A549 (cell line): ENCODE data around the gene VPS72. TPM values are rescaled to one million over a fixed set of nuclear protein-coding genes. Genes with fewer than 3 reads are reported as not detected.

Experiments used
- ATAC-seq, 2 experiments: fragments of 200-7000 bp in 1 of 2; fragments of >200 bp in 1 of 2; cut with Nextera tagmentation in 1 of 2; cut with Tn5 transposase in 1 of 2; 3 replicates each; pipeline versions ENCODE4 v1.8.0 to v1.9.1; 2018 to 2020; ENCODE audit warnings: mild to moderate bottlenecking in 1 of 2, moderate library complexity in 1 of 2
- CTCF ChIA-PET: fragments of 300-600 bp; sonication (Branson Sonifier 250); formaldehyde crosslinking; extraction: SDS; loops from one replicate; lab custom pipeline; 2021; ENCODE audit warnings: antibody characterized with exemption, inconsistent platforms; lab: Yijun Ruan, JAX
- POLR2A ChIA-PET: fragments of 350-600 bp; formaldehyde crosslinking; extraction: SDS; loops from one replicate; lab custom pipeline; 2021; ENCODE audit warnings: antibody characterized with exemption, inconsistent platforms; lab: Yijun Ruan, JAX
- DNase-seq, 2 experiments: peaks; one replicate each; pipeline versions ENCODE4 v3.0.0 to v3.0.0-alpha.2; 2011 to 2016; ENCODE audit warnings: low read depth in 1 of 2, low spot score in 1 of 2
- FAIRE-seq: peaks from 2 replicates; lab custom pipeline; 2011; peaks lifted over from hg19 to GRCh38; lab: Jason Lieb, UNC
- H3K27ac ChIP-seq, 2 experiments: fragments of >200 bp; sonication (Bioruptor Twin); formaldehyde crosslinking; 3 replicates each; pipeline ENCODE4 v1.5.1; 2016 to 2017
- H3K4me1 ChIP-seq: fragments of >200 bp; sonication (Bioruptor Twin); formaldehyde crosslinking; 3 replicates; pipeline ENCODE4 v1.6.1; 2016
- H3K4me2 ChIP-seq: fragments of >200 bp; sonication (Bioruptor Twin); formaldehyde crosslinking; 3 replicates; pipeline ENCODE4 v1.6.1; 2016
- H3K4me3 ChIP-seq: fragments of >200 bp; sonication (Bioruptor Twin); formaldehyde crosslinking; 3 replicates; pipeline ENCODE4 v1.5.1; 2016
- H3K9me3 ChIP-seq: fragments of >200 bp; sonication (Bioruptor Twin); formaldehyde crosslinking; 3 replicates; pipeline ENCODE4 v1.6.1; 2016
- CEBPB ChIP-seq, 2 experiments: fragments of >200 bp in 1 of 2; sonication (Bioruptor Twin) in 1 of 2; formaldehyde crosslinking in 1 of 2; IDR thresholded peaks; 2 replicates each; pipeline ENCODE4 v1.6.1; 2012 to 2016
- CHD2 ChIP-seq: fragments of 150-350 bp; IDR thresholded peaks from 2 replicates; pipeline ENCODE4 v1.6.1; 2014; ENCODE audit warnings: low read length; ENCODE audit not compliant: partially characterized antibody
- CHD4 ChIP-seq: fragments of 200-600 bp; sonication (generic); IDR thresholded peaks from 2 replicates; pipeline ENCODE4 v1.6.1; 2016; ENCODE audit warnings: antibody characterized with exemption, mild to moderate bottlenecking, borderline replicate concordance
- EHF ChIP-seq: fragments of 250-450 bp; sonication (Bioruptor Pico); IDR thresholded peaks from 2 replicates; pipeline ENCODE4 v1.5.0; 2020; ENCODE audit warnings: mild to moderate bottlenecking
- EHMT2 ChIP-seq: fragments of 200-600 bp; sonication (generic); IDR thresholded peaks from 2 replicates; pipeline ENCODE4 v1.6.1; 2016; ENCODE audit warnings: antibody characterized with exemption, low read depth, mild to moderate bottlenecking, moderate library complexity
- ESRRA ChIP-seq: fragments of 150-350 bp; IDR thresholded peaks from 2 replicates; pipeline ENCODE4 v1.6.1; 2014; ENCODE audit warnings: mild to moderate bottlenecking, low read length, borderline replicate concordance
- FOXS1 ChIP-seq: fragments of 250-450 bp; sonication (Bioruptor Pico); IDR thresholded peaks from 2 replicates; pipeline ENCODE4 v1.5.0; 2020; ENCODE audit warnings: mild to moderate bottlenecking, moderate library complexity
- HDAC2 ChIP-seq: fragments of 200-600 bp; sonication (generic); IDR thresholded peaks from 2 replicates; pipeline ENCODE4 v1.6.1; 2016
- JUN ChIP-seq, 2 experiments: fragments of >200 bp; sonication (Bioruptor Twin); formaldehyde crosslinking; IDR thresholded peaks; 2 replicates in 1 of 2; 3 replicates in 1 of 2; pipeline ENCODE4 v1.6.1; 2016 to 2017
- JUNB ChIP-seq: fragments of >200 bp; sonication (Bioruptor Twin); formaldehyde crosslinking; IDR thresholded peaks from 2 replicates; pipeline ENCODE4 v1.6.1; 2016
- MAFK ChIP-seq: fragments of 450-650 bp; IDR thresholded peaks from 2 replicates; pipeline ENCODE4 v1.6.1; 2014; ENCODE audit not compliant: partially characterized antibody
- MAZ ChIP-seq: fragments of 150-350 bp; IDR thresholded peaks from 2 replicates; pipeline ENCODE4 v1.6.1; 2014; ENCODE audit warnings: antibody characterized with exemption, low read depth, low read length, borderline replicate concordance
- PHF8 ChIP-seq: fragments of 200-600 bp; sonication (generic); IDR thresholded peaks from 2 replicates; pipeline ENCODE4 v1.6.1; 2016; ENCODE audit warnings: low read depth, mild to moderate bottlenecking, antibody characterized with exemption, moderate library complexity, borderline replicate concordance
- POLR2A ChIP-seq: IDR thresholded peaks from 2 replicates; pipeline ENCODE4 v1.6.1; 2012; ENCODE audit warnings: mild to moderate bottlenecking, low read length
- POLR2AphosphoS2 ChIP-seq: conservative IDR thresholded peaks from 2 replicates; pipeline ENCODE4 v1.6.1; 2012; ENCODE audit warnings: low read length, improper control_type of control experiment, inconsistent platforms
- RARB ChIP-seq: fragments of 250-450 bp; sonication (Bioruptor Pico); IDR thresholded peaks from 2 replicates; pipeline ENCODE4 v1.8.0; 2021; ENCODE audit warnings: mild to moderate bottlenecking, moderate library complexity
- RNF2 ChIP-seq: fragments of 200-600 bp; sonication (generic); IDR thresholded peaks from 2 replicates; pipeline ENCODE4 v1.6.1; 2016; ENCODE audit warnings: low read depth, mild to moderate bottlenecking, antibody characterized with exemption, moderate library complexity, borderline replicate concordance
- TP53 ChIP-seq: fragments of 250-450 bp; sonication (Bioruptor Pico); IDR thresholded peaks from 2 replicates; pipeline ENCODE4 v1.5.0; 2021; ENCODE audit warnings: mild to moderate bottlenecking, moderate library complexity
- ZC3H11A ChIP-seq: fragments of 450-650 bp; IDR thresholded peaks from 2 replicates; pipeline ENCODE4 v1.6.1; 2014; ENCODE audit warnings: antibody characterized with exemption, mild to moderate bottlenecking
- ZFP36 ChIP-seq: fragments of 450-650 bp; IDR thresholded peaks from 2 replicates; pipeline ENCODE4 v1.6.1; 2014; ENCODE audit warnings: borderline replicate concordance; ENCODE audit not compliant: partially characterized antibody
- ZSCAN20 ChIP-seq: fragments of 250-450 bp; sonication (Bioruptor Pico); IDR thresholded peaks from 2 replicates; pipeline ENCODE4 v1.8.0; 2022; ENCODE audit warnings: mild to moderate bottlenecking, moderate library complexity
- WGBS: methylation state at CpG from one replicate; pipeline ENCODE4 v1.1.6; 2017; ENCODE audit errors: missing lambda C conversion rate; 5-methylcytosine and 5-hydroxymethylcytosine counted together
- polyA plus RNA-seq, 4 experiments: library from polyadenylated mRNA; depleted of rRNA in 3 of 4; stranded (reverse); fragments of >200 nt; fragmentation: RNase III in 1 of 4; extraction: RNeasy Plus Mini Kit Qiagen cat#74134 plus additional on column Dnase treatment in 1 of 4; gene quantifications; 2 replicates in 3 of 4; 3 replicates in 1 of 4; pipeline ENCODE4 v1.2.3, GENCODE V29; 2011 to 2017
- TF ChIP-seq, protein P1 (sequence below): fragments of >200 bp; sonication (Bioruptor Twin); formaldehyde crosslinking; IDR thresholded peaks from 3 replicates; pipeline ENCODE4 v1.5.1; 2016
- TF ChIP-seq, protein P2 (sequence below): fragments of >200 bp; sonication (Bioruptor Twin); formaldehyde crosslinking; IDR thresholded peaks from 2 replicates; pipeline ENCODE4 v1.6.1; 2016
- TF ChIP-seq, protein P3 (sequence below): fragments of 200-600 bp; sonication (generic); IDR thresholded peaks from 2 replicates; pipeline ENCODE4 v1.6.1; 2016; ENCODE audit warnings: antibody characterized with exemption, mild to moderate bottlenecking, moderate library complexity
- TF ChIP-seq, protein P4 (sequence below): fragments of 450-650 bp; IDR thresholded peaks from 2 replicates; pipeline ENCODE4 v1.6.1; 2014; ENCODE audit warnings: antibody characterized with exemption
- TF ChIP-seq, protein P5 (sequence below): fragments of 250-450 bp; sonication (Bioruptor Pico); IDR thresholded peaks from 2 replicates; pipeline ENCODE4 v1.5.0; 2021; ENCODE audit warnings: mild to moderate bottlenecking, moderate library complexity, borderline replicate concordance
- TF ChIP-seq, protein P6 (sequence below): IDR thresholded peaks from 2 replicates; pipeline ENCODE4 v1.6.1; 2012

The VPS72 gene
- polyA plus RNA-seq, 2 of the 4 experiments (the other 2 are of a cell fraction) = 50.8 to 81.2 TPM

DNA sequence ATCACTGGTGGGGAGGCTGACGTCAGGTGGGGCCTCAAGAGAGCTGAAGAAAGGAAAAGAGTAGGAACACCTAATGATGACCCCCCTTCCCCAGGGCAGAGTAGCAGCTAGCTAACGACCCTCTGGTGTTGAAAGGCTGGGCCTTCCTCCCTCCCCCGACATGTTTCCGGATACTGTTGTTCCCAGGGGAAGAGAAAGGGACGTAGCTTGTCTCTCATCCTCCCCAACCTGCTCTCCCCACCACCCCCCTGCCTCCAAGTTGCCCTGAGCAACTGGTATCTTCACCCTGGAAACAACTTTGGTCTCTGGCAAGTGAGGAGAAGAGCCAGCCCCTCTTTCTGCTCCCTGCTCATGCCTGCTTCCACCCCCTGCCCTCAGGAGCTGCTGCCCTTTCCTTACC, 46.0 kb downstream of the VPS72 start (continued):
- no peak for TF ChIP-seq PHF8
- TF ChIP-seq MAZ = no peak

DNA sequence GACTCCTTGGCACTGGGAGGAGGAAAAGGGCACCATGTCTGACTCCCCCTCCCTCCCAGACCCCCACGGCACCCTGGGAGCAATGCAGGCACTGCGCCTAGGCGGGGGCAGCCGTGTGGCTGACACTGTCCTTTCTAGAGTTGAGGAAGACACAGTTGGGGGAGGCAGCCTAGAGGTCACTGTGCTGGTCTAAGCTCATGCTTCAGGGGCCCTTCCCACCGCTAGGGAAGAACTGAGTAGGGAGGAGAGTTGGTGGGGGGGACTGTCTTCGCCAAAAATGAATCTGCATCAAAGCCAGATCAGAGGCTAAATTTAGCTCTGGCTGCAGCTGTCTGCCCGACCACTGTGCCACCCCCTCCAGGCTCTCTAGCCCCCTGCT, 47.0 kb downstream of the VPS72 start:
- no peak overlapping the region for H3K4me2 ChIP-seq
- no peak overlapping the region for H3K27ac ChIP-seq
- peaks cover 10% of the 10 kb centered on the region; the same call in 2 of the 3 replicates for H3K4me1 ChIP-seq
- ChIA-PET CTCF (interaction anchor here (1.0 to 4.6 kb wide), 4 partner anchors 10 to 57 kb away, joined by 3 to 37 read pairs (median 4); partner anchors contain the start of gene TNFAIP8L2), POLR2A (no interaction called here)
- FAIRE-seq (no peak), ATAC-seq (no peak), DNase-seq (no peak)
- H3K9me3 ChIP-seq = no peaks in the 10 kb centered on the region
- 81% methylated on average over 7 of the region's 7 CpGs for WGBS
- TF ChIP-seq EHMT2 (no peak), FOXS1 (CRISPR knock-in tag) (no peak), ZFP36 (no peak), ESRRA (no peak), MAFK (no peak), POLR2A (no peak), POLR2AphosphoS2 (no peak)
- no peak overlapping the region for H3K4me3 ChIP-seq

DNA sequence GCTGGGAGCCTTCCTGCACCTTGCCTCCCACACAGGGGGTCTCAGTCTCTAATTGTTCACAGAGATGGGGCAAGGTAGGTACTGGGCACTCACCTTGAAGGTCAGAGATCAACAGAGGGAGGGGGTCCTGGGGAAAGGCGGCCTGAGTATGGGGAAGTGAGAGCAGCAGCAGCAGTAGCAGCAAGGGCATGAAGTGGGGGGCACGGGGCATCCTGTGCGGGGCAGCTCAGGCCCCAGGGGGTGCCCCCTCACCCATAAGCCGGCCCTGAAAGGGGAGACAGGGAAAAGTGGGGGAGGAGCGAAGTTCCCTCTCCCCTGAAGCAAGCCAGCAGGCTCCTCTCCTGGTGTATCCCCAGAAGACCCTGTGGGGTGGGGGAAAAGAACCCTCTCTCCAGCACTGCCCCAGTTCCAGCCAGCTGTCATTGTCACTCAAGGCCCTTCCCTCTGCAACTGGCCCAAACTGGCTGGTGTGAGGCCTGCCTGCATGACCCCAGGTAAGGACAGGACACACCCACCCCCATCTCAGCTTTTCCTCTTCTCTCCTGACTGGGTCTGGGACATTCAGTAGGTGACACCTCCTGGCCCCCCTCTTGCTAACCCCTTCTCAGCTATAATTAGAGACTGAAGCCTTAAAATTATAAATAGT, 47.5 kb downstream of the VPS72 start:
- ChIA-PET CTCF (interaction anchor here (1.0 to 4.6 kb wide), 5 partner anchors 8 to 43 kb away, joined by 3 to 37 read pairs (median 6); partner anchors contain the start of gene TNFAIP8L2), POLR2A (no interaction called here)

More for the DNA sequence above, 47.5 kb downstream of the VPS72 start:
- Histone ChIP-seq H3K4me1 (peaks cover 10% of the 10 kb centered on the region; the same call in 2 of the 3 replicates), H3K4me3 (no peak overlapping the region), H3K27ac (no peak overlapping the region), H3K4me2 (no peak overlapping the region), H3K9me3 (no peaks in the 10 kb centered on the region)
- no peak for ATAC-seq
- TF ChIP-seq, protein P1, sequence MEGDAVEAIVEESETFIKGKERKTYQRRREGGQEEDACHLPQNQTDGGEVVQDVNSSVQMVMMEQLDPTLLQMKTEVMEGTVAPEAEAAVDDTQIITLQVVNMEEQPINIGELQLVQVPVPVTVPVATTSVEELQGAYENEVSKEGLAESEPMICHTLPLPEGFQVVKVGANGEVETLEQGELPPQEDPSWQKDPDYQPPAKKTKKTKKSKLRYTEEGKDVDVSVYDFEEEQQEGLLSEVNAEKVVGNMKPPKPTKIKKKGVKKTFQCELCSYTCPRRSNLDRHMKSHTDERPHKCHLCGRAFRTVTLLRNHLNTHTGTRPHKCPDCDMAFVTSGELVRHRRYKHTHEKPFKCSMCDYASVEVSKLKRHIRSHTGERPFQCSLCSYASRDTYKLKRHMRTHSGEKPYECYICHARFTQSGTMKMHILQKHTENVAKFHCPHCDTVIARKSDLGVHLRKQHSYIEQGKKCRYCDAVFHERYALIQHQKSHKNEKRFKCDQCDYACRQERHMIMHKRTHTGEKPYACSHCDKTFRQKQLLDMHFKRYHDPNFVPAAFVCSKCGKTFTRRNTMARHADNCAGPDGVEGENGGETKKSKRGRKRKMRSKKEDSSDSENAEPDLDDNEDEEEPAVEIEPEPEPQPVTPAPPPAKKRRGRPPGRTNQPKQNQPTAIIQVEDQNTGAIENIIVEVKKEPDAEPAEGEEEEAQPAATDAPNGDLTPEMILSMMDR = no peak
- no peak for TF ChIP-seq CEBPB (IDR thresholded peaks at IDR 0.05)
- TF ChIP-seq, protein P2, sequence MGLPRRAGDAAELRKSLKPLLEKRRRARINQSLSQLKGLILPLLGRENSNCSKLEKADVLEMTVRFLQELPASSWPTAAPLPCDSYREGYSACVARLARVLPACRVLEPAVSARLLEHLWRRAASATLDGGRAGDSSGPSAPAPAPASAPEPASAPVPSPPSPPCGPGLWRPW = no peak
- TF ChIP-seq RARB (CRISPR knock-in tag) = no peak
- no peak for TF ChIP-seq ZSCAN20 (CRISPR knock-in tag)
- TF ChIP-seq, protein P3, sequence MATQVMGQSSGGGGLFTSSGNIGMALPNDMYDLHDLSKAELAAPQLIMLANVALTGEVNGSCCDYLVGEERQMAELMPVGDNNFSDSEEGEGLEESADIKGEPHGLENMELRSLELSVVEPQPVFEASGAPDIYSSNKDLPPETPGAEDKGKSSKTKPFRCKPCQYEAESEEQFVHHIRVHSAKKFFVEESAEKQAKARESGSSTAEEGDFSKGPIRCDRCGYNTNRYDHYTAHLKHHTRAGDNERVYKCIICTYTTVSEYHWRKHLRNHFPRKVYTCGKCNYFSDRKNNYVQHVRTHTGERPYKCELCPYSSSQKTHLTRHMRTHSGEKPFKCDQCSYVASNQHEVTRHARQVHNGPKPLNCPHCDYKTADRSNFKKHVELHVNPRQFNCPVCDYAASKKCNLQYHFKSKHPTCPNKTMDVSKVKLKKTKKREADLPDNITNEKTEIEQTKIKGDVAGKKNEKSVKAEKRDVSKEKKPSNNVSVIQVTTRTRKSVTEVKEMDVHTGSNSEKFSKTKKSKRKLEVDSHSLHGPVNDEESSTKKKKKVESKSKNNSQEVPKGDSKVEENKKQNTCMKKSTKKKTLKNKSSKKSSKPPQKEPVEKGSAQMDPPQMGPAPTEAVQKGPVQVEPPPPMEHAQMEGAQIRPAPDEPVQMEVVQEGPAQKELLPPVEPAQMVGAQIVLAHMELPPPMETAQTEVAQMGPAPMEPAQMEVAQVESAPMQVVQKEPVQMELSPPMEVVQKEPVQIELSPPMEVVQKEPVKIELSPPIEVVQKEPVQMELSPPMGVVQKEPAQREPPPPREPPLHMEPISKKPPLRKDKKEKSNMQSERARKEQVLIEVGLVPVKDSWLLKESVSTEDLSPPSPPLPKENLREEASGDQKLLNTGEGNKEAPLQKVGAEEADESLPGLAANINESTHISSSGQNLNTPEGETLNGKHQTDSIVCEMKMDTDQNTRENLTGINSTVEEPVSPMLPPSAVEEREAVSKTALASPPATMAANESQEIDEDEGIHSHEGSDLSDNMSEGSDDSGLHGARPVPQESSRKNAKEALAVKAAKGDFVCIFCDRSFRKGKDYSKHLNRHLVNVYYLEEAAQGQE = no peak
- no peak for TF ChIP-seq TP53 (CRISPR knock-in tag)
- no peak for TF ChIP-seq CHD4
- TF ChIP-seq HDAC2 = no peak
- TF ChIP-seq, protein P4, sequence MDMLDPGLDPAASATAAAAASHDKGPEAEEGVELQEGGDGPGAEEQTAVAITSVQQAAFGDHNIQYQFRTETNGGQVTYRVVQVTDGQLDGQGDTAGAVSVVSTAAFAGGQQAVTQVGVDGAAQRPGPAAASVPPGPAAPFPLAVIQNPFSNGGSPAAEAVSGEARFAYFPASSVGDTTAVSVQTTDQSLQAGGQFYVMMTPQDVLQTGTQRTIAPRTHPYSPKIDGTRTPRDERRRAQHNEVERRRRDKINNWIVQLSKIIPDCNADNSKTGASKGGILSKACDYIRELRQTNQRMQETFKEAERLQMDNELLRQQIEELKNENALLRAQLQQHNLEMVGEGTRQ = no peak
- TF ChIP-seq, protein P5, sequence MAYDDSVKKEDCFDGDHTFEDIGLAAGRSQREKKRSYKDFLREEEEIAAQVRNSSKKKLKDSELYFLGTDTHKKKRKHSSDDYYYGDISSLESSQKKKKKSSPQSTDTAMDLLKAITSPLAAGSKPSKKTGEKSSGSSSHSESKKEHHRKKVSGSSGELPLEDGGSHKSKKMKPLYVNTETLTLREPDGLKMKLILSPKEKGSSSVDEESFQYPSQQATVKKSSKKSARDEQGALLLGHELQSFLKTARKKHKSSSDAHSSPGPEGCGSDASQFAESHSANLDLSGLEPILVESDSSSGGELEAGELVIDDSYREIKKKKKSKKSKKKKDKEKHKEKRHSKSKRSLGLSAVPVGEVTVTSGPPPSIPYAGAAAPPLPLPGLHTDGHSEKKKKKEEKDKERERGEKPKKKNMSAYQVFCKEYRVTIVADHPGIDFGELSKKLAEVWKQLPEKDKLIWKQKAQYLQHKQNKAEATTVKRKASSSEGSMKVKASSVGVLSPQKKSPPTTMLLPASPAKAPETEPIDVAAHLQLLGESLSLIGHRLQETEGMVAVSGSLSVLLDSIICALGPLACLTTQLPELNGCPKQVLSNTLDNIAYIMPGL (CRISPR knock-in tag) = no peak
- no peak for TF ChIP-seq CHD2
- TF ChIP-seq RNF2 = no peak
- no peak for TF ChIP-seq JUN (IDR thresholded peaks at IDR 0.05)
- no peak for TF ChIP-seq EHF (CRISPR knock-in tag)
- no peak for TF ChIP-seq ZC3H11A
- TF ChIP-seq, protein P6, sequence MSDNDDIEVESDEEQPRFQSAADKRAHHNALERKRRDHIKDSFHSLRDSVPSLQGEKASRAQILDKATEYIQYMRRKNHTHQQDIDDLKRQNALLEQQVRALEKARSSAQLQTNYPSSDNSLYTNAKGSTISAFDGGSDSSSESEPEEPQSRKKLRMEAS = no peak
- TF ChIP-seq JUNB = no peak
- no peak for TF ChIP-seq PHF8
- no peak for FAIRE-seq
- WGBS = 58% methylated on average over 4 of the region's 5 CpGs
- DNase-seq = no peak
